SK-N-SH (cell line): ENCODE data around the gene KCNH3. TPM values are rescaled to one million over a fixed set of nuclear protein-coding genes. Genes with fewer than 3 reads are reported as not detected.

Source experiments
- CTCF ChIA-PET: fragments of 300-600, 350-600 bp; formaldehyde crosslinking; extraction: SDS; loops from one replicate; lab custom pipeline; 2021; lab: Yijun Ruan, JAX
- POLR2A ChIA-PET: fragments of 350-600 bp; sonication (Branson Sonifier 250); formaldehyde crosslinking; extraction: SDS; loops from one replicate; lab custom pipeline; 2020; ENCODE audit warnings: antibody characterized with exemption, inconsistent platforms; lab: Yijun Ruan, JAX
- DNase-seq: peaks from one replicate; pipeline ENCODE4 v3.0.0; 2012
- H2AFZ ChIP-seq: fragments of 200-600 bp; sonication (generic); 2 replicates; pipeline ENCODE4 v1.8.1; 2016; ENCODE audit warnings: antibody characterized with exemption, mild to moderate bottlenecking, low read depth
- H3F3A ChIP-seq: fragments of 200-600 bp; sonication (generic); replicated peaks from 2 replicates; pipeline ENCODE3; 2016; ENCODE audit warnings: antibody characterized with exemption, mild to moderate bottlenecking; ENCODE audit not compliant: insufficient read depth
- H3K27ac ChIP-seq, 2 experiments: fragments of 200-500 bp in 1 of 2; fragments of 200-600 bp in 1 of 2; sonication (Bioruptor generic) in 1 of 2; sonication (generic), shearing (Covaris generic) in 1 of 2; 2 replicates each; pipeline versions ENCODE4 v1.5.1 to v1.6.1; 2014 to 2016; ENCODE audit warnings: low read depth in 2 of 2, inconsistent platforms in 1 of 2, low read length in 1 of 2, mild to moderate bottlenecking in 1 of 2, mixed read lengths in 1 of 2
- H3K27me3 ChIP-seq: fragments of 200-600 bp; sonication (generic), shearing (Covaris generic); 2 replicates; pipeline ENCODE4 v1.6.1; 2016; ENCODE audit warnings: mixed run types; ENCODE audit not compliant: insufficient read depth
- H3K36me3 ChIP-seq, 2 experiments: fragments of 200-500 bp in 1 of 2; fragments of 200-600 bp in 1 of 2; sonication (Bioruptor generic) in 1 of 2; sonication (generic) in 1 of 2; replicated peaks in 1 of 2; 2 replicates each; pipeline versions ENCODE3 to v1.5.1; 2014 to 2016; ENCODE audit warnings: low read length in 1 of 2, mild to moderate bottlenecking in 1 of 2; ENCODE audit not compliant: insufficient read depth in 2 of 2, control insufficient read depth in 1 of 2
- H3K4me1 ChIP-seq, 2 experiments: fragments of 200-500 bp in 1 of 2; fragments of 200-600 bp in 1 of 2; sonication (Bioruptor generic) in 1 of 2; sonication (generic), shearing (Covaris generic) in 1 of 2; 2 replicates each; pipeline versions ENCODE4 v1.5.1 to v1.6.1; 2014 to 2016; ENCODE audit warnings: low read depth in 1 of 2, low read length in 1 of 2, mixed run types in 1 of 2; ENCODE audit not compliant: insufficient read depth in 2 of 2, control insufficient read depth in 1 of 2
- H3K4me2 ChIP-seq: fragments of 200-600 bp; sonication (generic), shearing (Covaris generic); 2 replicates; pipeline ENCODE4 v1.6.1; 2017; ENCODE audit warnings: mixed run types
- H3K4me3 ChIP-seq, 2 experiments: fragments of 200-500 bp in 1 of 2; fragments of 200-600 bp in 1 of 2; sonication (Bioruptor generic) in 1 of 2; sonication (generic), shearing (Covaris generic) in 1 of 2; 2 replicates each; pipeline versions ENCODE4 v1.5.1 to v1.8.1; 2014 to 2016; ENCODE audit warnings: low read depth in 2 of 2, inconsistent platforms in 1 of 2, low read length in 1 of 2, mild to moderate bottlenecking in 1 of 2, mixed read lengths in 1 of 2, moderate library complexity in 1 of 2
- H3K79me2 ChIP-seq: fragments of 200-600 bp; sonication (generic); 2 replicates; pipeline ENCODE4 v1.8.1; 2017; ENCODE audit warnings: mild to moderate bottlenecking; ENCODE audit not compliant: insufficient read depth
- H3K9ac ChIP-seq: fragments of 200-600 bp; sonication (generic); 2 replicates; pipeline ENCODE4 v1.6.1; 2017; ENCODE audit warnings: mixed run types
- H3K9me2 ChIP-seq: fragments of 200-600 bp; sonication (generic); 2 replicates; pipeline ENCODE4 v1.6.1; 2017; ENCODE audit warnings: mixed run types
- H3K9me3 ChIP-seq: fragments of 200-600 bp; sonication (generic); 2 replicates; pipeline ENCODE4 v1.6.1; 2017; ENCODE audit warnings: mixed run types, mild to moderate bottlenecking, moderate library complexity
- H4K20me1 ChIP-seq: fragments of 200-600 bp; sonication (generic); 2 replicates; pipeline ENCODE4 v1.6.1; 2017; ENCODE audit warnings: mild to moderate bottlenecking, mixed run types; ENCODE audit not compliant: insufficient read depth
- ELF1 ChIP-seq: IDR thresholded peaks from 2 replicates; pipeline ENCODE4 v1.4.0; 2012
- EZH2phosphoT487 ChIP-seq: fragments of 200-600 bp; sonication (generic); IDR thresholded peaks from 2 replicates; pipeline ENCODE4 v1.6.1; 2017; ENCODE audit warnings: low read depth, mixed run types, mild to moderate bottlenecking, antibody characterized with exemption, moderate library complexity, borderline replicate concordance
- FOSL2 ChIP-seq: IDR thresholded peaks from 2 replicates; pipeline ENCODE4 v1.4.0; 2012; ENCODE audit warnings: low read depth, mild to moderate bottlenecking, moderate library complexity, borderline replicate concordance
- GABPA ChIP-seq: IDR thresholded peaks from 2 replicates; pipeline ENCODE4 v1.4.0; 2012; ENCODE audit warnings: low read depth, mild to moderate bottlenecking
- NFIC ChIP-seq: IDR thresholded peaks from 2 replicates; pipeline ENCODE4 v1.4.0; 2012; ENCODE audit warnings: borderline replicate concordance
- TEAD4 ChIP-seq: IDR thresholded peaks from 2 replicates; pipeline ENCODE4 v1.4.0; 2012; ENCODE audit warnings: mild to moderate bottlenecking, borderline replicate concordance; ENCODE audit not compliant: insufficient read depth
- WGBS: methylation state at CpG from one replicate; pipeline ENCODE4 v1.1.6; 2017; ENCODE audit warnings: low lambda C conversion rate; 5-methylcytosine and 5-hydroxymethylcytosine counted together
- polyA plus RNA-seq, 3 experiments: library from polyadenylated mRNA; depleted of rRNA; stranded (reverse); fragments of >200 nt; gene quantifications; 2 replicates each; pipeline ENCODE4 v1.2.3, GENCODE V29; 2012
- TF ChIP-seq, protein P1 (sequence below): IDR thresholded peaks from 2 replicates; pipeline ENCODE4 v1.4.0; 2012; ENCODE audit warnings: low read depth, borderline replicate concordance
- TF ChIP-seq, protein P2 (sequence below): IDR thresholded peaks from 2 replicates; pipeline ENCODE4; 2012

Gene KCNH3, protein sequence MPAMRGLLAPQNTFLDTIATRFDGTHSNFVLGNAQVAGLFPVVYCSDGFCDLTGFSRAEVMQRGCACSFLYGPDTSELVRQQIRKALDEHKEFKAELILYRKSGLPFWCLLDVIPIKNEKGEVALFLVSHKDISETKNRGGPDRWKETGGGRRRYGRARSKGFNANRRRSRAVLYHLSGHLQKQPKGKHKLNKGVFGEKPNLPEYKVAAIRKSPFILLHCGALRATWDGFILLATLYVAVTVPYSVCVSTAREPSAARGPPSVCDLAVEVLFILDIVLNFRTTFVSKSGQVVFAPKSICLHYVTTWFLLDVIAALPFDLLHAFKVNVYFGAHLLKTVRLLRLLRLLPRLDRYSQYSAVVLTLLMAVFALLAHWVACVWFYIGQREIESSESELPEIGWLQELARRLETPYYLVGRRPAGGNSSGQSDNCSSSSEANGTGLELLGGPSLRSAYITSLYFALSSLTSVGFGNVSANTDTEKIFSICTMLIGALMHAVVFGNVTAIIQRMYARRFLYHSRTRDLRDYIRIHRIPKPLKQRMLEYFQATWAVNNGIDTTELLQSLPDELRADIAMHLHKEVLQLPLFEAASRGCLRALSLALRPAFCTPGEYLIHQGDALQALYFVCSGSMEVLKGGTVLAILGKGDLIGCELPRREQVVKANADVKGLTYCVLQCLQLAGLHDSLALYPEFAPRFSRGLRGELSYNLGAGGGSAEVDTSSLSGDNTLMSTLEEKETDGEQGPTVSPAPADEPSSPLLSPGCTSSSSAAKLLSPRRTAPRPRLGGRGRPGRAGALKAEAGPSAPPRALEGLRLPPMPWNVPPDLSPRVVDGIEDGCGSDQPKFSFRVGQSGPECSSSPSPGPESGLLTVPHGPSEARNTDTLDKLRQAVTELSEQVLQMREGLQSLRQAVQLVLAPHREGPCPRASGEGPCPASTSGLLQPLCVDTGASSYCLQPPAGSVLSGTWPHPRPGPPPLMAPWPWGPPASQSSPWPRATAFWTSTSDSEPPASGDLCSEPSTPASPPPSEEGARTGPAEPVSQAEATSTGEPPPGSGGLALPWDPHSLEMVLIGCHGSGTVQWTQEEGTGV
- 3.2 and 3.7 TPM in 2 replicates for polyA plus RNA-seq (2012; rRNA removed)
- 1.0 and 1.8 TPM in 2 replicates for polyA plus RNA-seq (2012; cell fraction: cytosol; rRNA removed)
- 14.3 and 17.0 TPM in 2 replicates for polyA plus RNA-seq (2012; cell fraction: nucleus; rRNA removed)

DNA sequence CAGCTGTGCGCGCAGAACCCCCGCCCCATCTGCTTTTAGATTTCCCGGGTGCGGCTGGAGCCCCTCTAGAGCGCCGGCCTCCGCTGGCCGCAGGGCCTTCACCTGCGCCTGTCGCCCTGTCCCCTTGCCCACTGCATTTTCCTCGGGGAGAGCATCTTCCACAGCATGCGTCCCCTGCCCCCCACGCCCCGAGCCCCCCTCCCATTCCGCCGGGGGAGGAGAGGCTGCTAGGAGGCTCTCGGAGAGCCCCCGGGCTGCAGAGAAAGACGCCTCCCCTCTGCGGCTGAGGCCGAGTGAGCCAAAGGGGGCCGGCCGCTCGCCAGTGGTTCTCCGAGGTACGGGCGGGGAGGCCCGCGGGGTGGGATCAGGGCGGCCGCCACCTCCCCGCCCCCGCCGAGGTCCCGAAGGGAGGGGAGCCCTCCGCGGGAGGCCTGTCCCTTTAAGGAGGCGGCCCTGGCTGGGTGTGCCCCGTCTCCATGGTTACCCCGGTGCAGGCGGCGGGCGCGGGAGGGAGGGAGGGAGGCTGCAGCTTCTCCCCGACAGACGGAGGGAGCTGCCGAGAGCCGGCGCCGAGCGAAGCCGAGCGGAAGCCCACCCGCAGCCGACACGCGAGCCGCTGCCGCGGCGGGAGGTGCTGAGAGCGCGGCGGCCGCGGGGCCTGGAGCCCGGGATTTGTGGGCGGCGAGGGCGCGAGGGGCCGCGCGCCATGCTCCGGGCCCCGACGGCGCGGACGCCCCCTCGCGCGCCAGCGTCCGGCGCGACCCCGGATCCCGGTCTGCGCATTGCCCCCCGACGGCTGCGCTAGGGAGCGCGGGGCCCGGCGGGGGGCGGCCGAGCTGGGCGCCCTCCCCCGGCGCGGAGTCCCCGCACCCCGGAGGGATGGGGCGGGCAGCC, at the start of gene KCNH3:
Gene KCNH3, plus strand, starts transcription at position 521 of the 894 bp plus-strand sequence. CDS start 387 bp downstream, outside the sequence.
- H3K4me1 ChIP-seq: peaks cover 0 to 11% of the 10 kb centered on the region in 2 experiments; a peak in 1 of 4 replicates
- DNase-seq: peak; percentile 93
- no peak within 1 kb of the TSS for H3K27ac ChIP-seq
- no peaks in the 10 kb centered on the region for H3K36me3 ChIP-seq
- ChIA-PET CTCF (interaction anchor here (0.5 to 2.6 kb wide), 12 partner anchors 14 to 277 kb away, joined by 3 to 10 read pairs (median 4); partner anchors contain the start of genes DNAJC22 and SPATS2), POLR2A (no interaction called here)
- H3K79me2 ChIP-seq: no peaks in the 10 kb centered on the region
- no peak within 1 kb of the TSS for H3K9ac ChIP-seq
- 0% methylated on average over 7 of the region's 107 CpGs for WGBS
- no peaks in the 10 kb centered on the region for H4K20me1 ChIP-seq
- peak within 1 kb of the TSS; percentile 53 to 55 for H3K4me3 ChIP-seq
- no peaks in the 10 kb centered on the region for H3K9me3 ChIP-seq
- H3K27me3 ChIP-seq: no peaks in the 10 kb centered on the region
- H3F3A ChIP-seq: peaks cover 21% of the 10 kb centered on the region
- 0 out of 2 replicates have a peak within 1 kb of the TSS, but pooled peaks have one; percentile 35 for H2AFZ ChIP-seq
- peak within 1 kb of the TSS; percentile 84 for H3K4me2 ChIP-seq
- H3K9me2 ChIP-seq: no peaks in the 10 kb centered on the region
- TF ChIP-seq NFIC (no peak), EZH2phosphoT487 (no peak), GABPA (no peak), TEAD4 (no peak)
- TF ChIP-seq, protein P1, sequence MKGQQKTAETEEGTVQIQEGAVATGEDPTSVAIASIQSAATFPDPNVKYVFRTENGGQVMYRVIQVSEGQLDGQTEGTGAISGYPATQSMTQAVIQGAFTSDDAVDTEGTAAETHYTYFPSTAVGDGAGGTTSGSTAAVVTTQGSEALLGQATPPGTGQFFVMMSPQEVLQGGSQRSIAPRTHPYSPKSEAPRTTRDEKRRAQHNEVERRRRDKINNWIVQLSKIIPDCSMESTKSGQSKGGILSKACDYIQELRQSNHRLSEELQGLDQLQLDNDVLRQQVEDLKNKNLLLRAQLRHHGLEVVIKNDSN: no peak
- TF ChIP-seq, all 33 proteins: peak for 0

DNA sequence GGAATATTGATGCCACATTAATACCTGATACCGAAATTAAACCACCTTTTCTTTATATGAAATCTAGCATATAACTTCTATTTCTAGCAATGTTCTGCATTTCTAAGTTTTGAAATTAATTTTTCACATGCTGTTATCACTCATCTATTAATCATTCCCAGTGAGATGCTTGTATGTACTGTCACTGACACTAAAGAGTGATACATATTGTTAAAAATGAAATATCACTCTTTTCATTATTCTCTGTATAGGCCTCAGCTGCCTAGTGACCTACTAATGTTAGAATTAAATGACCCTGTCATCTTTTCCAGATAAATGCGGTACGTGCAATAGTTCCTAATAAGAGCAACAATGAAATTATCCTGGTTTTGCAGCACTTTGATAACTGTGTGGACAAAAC, 49.7 kb upstream of the KCNH3 start:
- Histone ChIP-seq H2AFZ (no peak overlapping the region; the same call in 1 of the 2 replicates), H3F3A (peaks cover 50% of the 10 kb centered on the region), H3K27me3 (no peaks in the 10 kb centered on the region), H3K36me3 (peaks cover 6 to 38% of the 10 kb centered on the region in 2 experiments), H3K79me2 (peaks cover 59% of the 10 kb centered on the region), H3K4me1 (peaks cover 0 to 38% of the 10 kb centered on the region in 2 experiments; a peak in 2 of 4 replicates), H3K9me2 (no peaks in the 10 kb centered on the region), H3K27ac (peak overlapping the region; percentile 61 to 90; a peak in 3 of 4 replicates), H3K9me3 (no peaks in the 10 kb centered on the region), H4K20me1 (no peaks in the 10 kb centered on the region), H3K9ac (peak overlapping the region; percentile 59), H3K4me2 (peak overlapping the region; percentile 47), H3K4me3 (no peak overlapping the region)
- POLR2A ChIA-PET: no interaction called here
- no peak for DNase-seq
- 60% methylated on average over 3 of the region's 3 CpGs for WGBS
- CTCF ChIA-PET: no interaction called here
- no peak for TF ChIP-seq ELF1
- TF ChIP-seq, protein P2, sequence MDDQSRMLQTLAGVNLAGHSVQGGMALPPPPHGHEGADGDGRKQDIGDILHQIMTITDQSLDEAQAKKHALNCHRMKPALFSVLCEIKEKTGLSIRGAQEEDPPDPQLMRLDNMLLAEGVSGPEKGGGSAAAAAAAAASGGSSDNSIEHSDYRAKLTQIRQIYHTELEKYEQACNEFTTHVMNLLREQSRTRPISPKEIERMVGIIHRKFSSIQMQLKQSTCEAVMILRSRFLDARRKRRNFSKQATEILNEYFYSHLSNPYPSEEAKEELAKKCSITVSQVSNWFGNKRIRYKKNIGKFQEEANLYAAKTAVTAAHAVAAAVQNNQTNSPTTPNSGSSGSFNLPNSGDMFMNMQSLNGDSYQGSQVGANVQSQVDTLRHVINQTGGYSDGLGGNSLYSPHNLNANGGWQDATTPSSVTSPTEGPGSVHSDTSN: peak; percentile 50; the same call in 1 of the 2 replicates
- peak; percentile 13; the same call in 1 of the 2 replicates for TF ChIP-seq FOSL2
